GM19035 (cell line): Measurements from ENCODE around the gene CYLC1.

Experiments
- ATAC-seq: cut with Tn5 transposase; IDR thresholded peaks from one replicate; pipeline ENCODE4 v1.9.1; 2021; ENCODE audit not compliant: unreplicated experiment

Gene CYLC1, protein sequence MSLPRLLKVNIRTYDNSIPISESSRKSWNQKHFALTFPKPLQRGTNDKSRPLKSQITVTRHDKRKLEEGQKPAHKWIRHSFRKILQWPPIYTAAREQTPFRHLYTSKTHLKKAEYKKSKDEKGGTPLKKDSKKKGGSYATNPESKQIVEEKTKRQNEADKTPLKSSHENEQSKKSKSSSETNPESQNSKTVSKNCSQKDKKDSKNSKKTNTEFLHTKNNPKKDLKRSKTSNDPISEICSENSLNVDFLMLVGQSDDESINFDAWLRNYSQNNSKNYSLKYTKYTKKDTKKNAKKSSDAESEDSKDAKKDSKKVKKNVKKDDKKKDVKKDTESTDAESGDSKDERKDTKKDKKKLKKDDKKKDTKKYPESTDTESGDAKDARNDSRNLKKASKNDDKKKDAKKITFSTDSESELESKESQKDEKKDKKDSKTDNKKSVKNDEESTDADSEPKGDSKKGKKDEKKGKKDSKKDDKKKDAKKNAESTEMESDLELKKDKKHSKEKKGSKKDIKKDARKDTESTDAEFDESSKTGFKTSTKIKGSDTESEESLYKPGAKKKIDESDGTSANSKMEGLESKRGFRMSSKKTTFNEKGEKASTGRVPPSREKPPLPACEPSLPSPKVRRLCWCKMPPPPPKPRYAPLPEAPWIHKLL

DNA sequence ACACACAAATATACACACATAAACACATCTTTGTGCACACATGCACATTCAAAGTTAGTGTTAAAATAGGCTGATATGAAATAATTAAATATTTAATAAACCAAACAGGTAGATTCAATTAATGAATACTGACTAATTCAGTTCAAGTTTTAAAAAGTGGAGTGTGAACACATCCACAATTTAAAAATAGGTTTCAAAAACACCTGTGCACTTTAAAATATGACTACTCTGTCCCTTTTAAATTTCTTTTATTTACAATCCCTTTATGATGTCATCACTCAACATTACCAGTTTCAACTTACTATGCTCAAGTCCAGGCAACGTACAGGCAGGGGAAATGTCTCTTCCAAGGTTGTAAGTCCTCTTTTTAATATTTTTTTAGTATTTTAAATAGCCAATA is at the start of gene CYLC1:
Gene CYLC1, plus strand, starts transcription at position 301 of the 400 bp plus-strand sequence. Its CDS starts 37 bp downstream, at position 338.
- ATAC-seq: no peak

DNA sequence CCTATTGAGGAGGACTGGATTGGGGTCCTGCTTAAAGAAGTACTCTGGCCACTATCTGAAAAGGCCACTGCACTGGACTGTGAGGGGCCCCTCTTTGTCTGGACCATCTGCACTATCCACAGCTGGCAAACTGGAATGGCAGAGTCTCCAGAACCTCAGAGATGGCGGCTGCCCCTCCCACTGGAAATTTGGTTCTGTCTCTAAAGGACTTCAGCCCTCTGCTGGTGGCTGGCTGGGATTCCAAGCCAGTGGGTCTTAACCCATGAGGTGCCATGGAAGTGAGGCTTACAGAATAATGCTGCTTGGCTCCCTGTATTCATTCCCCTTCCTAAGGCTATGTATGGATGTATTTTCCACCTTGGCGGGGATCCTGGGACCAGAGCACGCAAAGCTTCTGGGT is 41.6 kb upstream of the CYLC1 start:
- no peak for ATAC-seq

DNA sequence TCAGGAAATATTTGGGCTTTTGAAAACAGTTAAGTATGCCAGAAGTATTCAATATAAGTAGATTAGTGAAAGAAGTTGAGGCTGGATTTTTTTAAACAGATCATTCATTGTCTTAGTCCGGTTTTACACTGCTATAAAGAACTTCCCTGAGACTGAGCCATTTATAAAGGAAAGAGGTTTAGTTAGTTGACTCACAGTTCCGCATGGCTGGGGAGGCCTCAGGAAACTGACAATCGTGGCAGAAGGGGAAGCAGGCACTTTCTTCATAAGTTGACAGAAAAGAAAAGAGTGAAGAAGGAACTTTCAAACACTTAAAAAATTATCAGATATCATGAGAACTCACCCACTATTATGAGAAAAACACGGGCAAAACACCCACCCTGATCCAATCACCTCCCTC is 31.1 kb upstream of the CYLC1 start:
- no peak for ATAC-seq

DNA sequence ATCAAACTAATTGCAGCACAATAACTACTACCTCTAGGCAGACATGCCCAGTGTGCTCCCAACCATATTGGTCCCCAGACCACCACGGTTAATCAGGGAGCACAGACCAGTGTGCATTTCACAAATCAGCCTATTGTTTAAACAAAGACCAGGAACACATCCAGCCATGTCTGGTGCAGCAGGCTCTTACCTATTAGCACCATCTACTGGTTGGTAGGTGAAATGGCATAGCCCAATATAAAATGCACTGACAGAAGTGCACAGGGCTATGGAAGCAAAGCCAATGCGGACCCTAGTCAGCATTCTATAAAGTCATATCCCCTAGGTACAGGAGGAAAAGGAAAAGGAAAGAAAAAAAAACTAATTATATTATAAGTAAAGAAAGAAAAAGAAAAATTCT is 15.5 kb upstream of the CYLC1 start:
- peak; percentile 81 for ATAC-seq

DNA sequence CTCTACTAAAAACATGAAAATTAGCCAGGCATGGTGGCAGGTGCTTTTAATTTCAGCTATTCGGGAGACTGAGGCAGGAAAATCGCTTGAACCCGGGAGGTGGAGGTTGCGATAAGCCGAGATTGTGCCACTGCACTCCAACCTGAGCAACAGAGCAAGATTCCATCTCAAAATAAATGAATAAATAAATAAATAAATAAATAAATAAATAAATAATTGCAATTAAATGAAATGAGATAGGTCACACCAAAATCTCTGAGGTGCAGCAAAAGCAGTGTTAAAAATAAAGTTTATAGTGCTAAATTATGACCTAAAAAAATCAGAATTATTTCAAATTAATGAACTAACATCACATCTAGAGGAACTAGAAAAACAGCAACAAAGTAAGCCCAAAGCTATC is 13.6 kb upstream of the CYLC1 start:
- ATAC-seq: no peak

DNA sequence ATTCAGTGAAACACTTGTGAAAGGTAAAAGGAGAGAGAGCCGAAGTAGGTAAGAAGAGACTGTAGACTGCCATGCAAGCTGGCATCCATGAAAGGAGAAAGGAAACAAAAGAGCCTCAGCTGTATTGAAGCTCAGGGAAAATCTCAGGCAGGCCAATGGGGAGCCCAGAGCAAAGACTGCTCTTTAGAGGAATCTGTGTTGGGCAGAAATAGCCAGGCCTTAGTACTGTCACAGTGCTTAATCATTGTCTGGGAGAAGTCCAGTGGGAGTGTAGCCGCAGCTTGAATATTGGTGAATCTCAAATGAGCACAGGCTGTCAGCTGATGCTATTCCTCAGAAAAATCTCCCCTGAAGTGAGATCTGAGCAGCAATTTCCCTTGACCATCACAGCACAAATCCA is 27.6 kb downstream of the CYLC1 start:
- no peak for ATAC-seq

DNA sequence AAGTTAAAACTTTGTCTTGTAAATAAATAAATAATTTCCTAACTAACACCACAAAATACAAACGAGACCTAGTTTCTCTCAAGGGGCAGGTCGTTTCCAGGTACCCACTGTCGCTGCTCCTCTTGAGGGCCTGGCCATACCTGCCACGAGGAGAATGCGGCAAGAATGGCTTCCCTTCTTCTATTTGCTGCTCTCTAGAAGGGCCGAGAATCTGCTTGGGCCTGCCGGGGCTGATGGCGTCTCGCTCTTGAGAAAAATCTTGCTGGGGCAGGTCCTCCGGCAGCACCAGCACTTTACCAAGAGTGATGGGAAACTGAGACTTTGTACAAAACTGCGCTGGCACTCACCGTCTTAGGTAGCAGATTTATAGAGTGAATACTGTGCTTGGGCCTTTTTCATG is 31.5 kb downstream of the CYLC1 start:
- no peak for ATAC-seq

DNA sequence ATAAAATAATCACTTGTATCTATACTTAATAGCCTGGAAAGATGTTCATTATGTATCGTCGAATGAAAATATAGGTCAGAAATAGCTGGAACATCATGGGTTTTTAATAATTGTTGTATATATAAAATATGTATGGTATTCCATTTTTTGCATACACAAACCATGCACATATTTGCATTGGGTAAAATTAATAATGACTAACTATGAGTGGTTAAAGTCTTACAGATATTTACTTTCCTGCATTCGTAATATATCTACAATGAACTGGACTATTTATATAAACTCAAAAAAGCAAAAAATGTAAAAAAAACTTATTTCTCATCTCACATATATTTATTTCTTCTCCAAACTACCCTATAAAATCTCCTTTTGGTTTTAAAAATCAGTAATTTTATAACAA is 46.0 kb downstream of the CYLC1 start:
- ATAC-seq: no peak

DNA sequence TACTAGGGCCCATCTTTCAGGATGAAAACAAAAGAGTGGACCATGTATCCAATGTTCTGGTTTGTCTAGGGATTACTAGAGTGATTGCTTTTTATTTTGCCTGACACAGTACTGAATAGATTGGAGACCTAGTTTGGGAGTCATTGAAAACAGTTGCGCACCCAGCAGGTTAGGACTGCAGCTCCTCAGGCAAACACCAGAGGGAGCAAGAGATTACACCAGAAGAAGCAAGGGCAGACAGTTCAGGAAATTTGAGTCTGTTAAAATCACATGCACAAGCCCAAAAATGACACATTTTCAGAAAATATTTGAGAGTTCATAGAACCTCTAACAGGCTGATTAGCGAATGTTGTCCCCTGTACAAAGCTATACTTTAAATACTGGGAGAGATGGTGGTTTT is 55.6 kb downstream of the CYLC1 start:
- ATAC-seq: no peak

DNA sequence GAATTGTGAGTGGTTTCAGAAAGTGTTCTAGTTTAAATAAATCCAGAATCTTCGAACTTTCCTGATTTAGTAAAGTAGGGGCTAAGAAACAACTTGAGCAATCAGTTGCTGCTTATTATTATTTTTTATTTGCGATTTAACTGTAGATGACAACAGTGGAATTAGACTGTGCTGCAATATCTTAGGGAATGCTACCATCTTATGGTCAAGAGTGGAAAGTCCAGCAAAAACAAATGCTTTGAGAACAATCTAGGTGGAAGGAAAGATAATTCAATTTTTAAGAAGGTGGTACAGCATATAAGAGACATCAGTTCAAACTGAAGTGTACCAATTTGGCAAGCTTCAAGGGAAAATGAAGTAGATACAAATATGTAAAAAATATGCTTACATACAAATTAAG is 73.3 kb downstream of the CYLC1 start:
- ATAC-seq: no peak
